B cell (primary cell): ENCODE measurements around the gene ZNF385A. TPM values are rescaled to one million over a fixed set of nuclear protein-coding genes. Genes with fewer than 3 reads are reported as not detected.

Source experiments
- ATAC-seq: fragments of 200-7000 bp; cut with Tn5 transposase; one replicate; pipeline ENCODE4 v1.10.0; 2021; ENCODE audit warnings: low read depth, mild to moderate bottlenecking, moderate number of reproducible peaks, moderate library complexity
- CTCF ChIA-PET: fragments of 350-600 bp; sonication (Branson Sonifier 250); formaldehyde crosslinking; loops from one replicate; lab custom pipeline; 2021; ENCODE audit warnings: antibody characterized with exemption, inconsistent platforms; lab: Charles Lee
- POLR2A ChIA-PET: fragments of 350-600 bp; sonication (Branson Sonifier 250); formaldehyde crosslinking; loops from one replicate; lab custom pipeline; 2021; ENCODE audit warnings: antibody characterized with exemption; lab: Charles Lee
- DNase-seq: peaks from one replicate; pipeline ENCODE4 v3.0.0; 2013
- H2AFZ ChIP-seq: 2 replicates; pipeline ENCODE4 v1.6.1; 2012; ENCODE audit warnings: mild to moderate bottlenecking, low read depth, low read length; ENCODE audit not compliant: insufficient read depth, poor library complexity, severe bottlenecking
- H3K27ac ChIP-seq, 2 donors: 1 replicate in 1 of 2; 2 replicates in 1 of 2; pipeline ENCODE4 v1.5.1; 2012 to 2013; ENCODE audit warnings: low read length in 2 of 2, mild to moderate bottlenecking in 2 of 2, moderate library complexity in 1 of 2
- H3K27me3 ChIP-seq, 4 experiments: fragments of 200-600 bp in 1 of 4; sonication (generic) in 1 of 4; replicated peaks in 1 of 4; 1 replicate in 2 of 4; 2 replicates in 2 of 4; pipeline versions ENCODE4 v1.6.1 to v1.7.0; 2013 to 2016; ENCODE audit warnings: low read length in 3 of 4, mild to moderate bottlenecking in 2 of 4, mixed read lengths in 1 of 4, moderate library complexity in 1 of 4; ENCODE audit not compliant: insufficient read depth in 4 of 4, control insufficient read depth in 3 of 4; ENCODE audit errors: control extremely low read depth in 1 of 4
- H3K36me3 ChIP-seq, 2 experiments: replicated peaks in 1 of 2; 1 replicate in 1 of 2; 2 replicates in 1 of 2; pipeline versions ENCODE4 v1.6.1 to v1.7.1; 2013; ENCODE audit warnings: low read length in 1 of 2; ENCODE audit not compliant: insufficient read depth in 2 of 2, control insufficient read depth in 1 of 2; ENCODE audit errors: control extremely low read depth in 1 of 2, extremely low read depth in 1 of 2
- H3K4me1 ChIP-seq, 2 donors: fragments of 200-600 bp in 1 of 2; sonication (generic) in 1 of 2; 1 replicate in 1 of 2; 2 replicates in 1 of 2; pipeline versions ENCODE4 v1.5.1 to v1.6.1; 2013 to 2017; ENCODE audit warnings: low read length in 2 of 2; ENCODE audit not compliant: control insufficient read depth in 2 of 2, insufficient read depth in 2 of 2
- H3K4me2 ChIP-seq: replicated peaks from 2 replicates; pipeline ENCODE3; 2012; ENCODE audit warnings: mild to moderate bottlenecking, low read depth, low read length; ENCODE audit not compliant: poor library complexity, severe bottlenecking
- H3K4me3 ChIP-seq, 5 experiments: fragments of 200-600 bp in 1 of 5; sonication (generic) in 1 of 5; 1 replicate in 3 of 5; 2 replicates in 2 of 5; pipeline versions ENCODE4 v1.5.1 to v1.7.0; 2011 to 2016; ENCODE audit warnings: low read length in 4 of 5, mild to moderate bottlenecking in 4 of 5, low read depth in 2 of 5, control low read depth in 1 of 5, moderate library complexity in 1 of 5; ENCODE audit not compliant: insufficient read depth in 1 of 5; ENCODE audit errors: control extremely low read depth in 1 of 5, extremely low read depth in 1 of 5
- H3K79me2 ChIP-seq: fragments of 200-600 bp; sonication (generic); one replicate; pipeline ENCODE4 v1.6.0; 2016; ENCODE audit warnings: low read length; ENCODE audit not compliant: control insufficient read depth, insufficient read depth
- H3K9ac ChIP-seq: fragments of 200-600 bp; sonication (generic); 2 replicates; pipeline ENCODE4 v1.6.1; 2017; ENCODE audit warnings: mild to moderate bottlenecking, low read length, moderate library complexity
- H3K9me3 ChIP-seq, 3 donors: one replicate each; pipeline versions ENCODE4 v1.6.1 to v1.7.1; 2013; ENCODE audit warnings: low read length in 2 of 3; ENCODE audit not compliant: control insufficient read depth in 2 of 3, insufficient read depth in 1 of 3; ENCODE audit errors: control extremely low read depth in 1 of 3
- H4K20me1 ChIP-seq: 2 replicates; pipeline ENCODE4 v1.6.0; 2012; ENCODE audit warnings: mild to moderate bottlenecking, low read length; ENCODE audit not compliant: insufficient read depth, control insufficient read depth, poor library complexity, severe bottlenecking
- H3K27ac Mint-ChIP-seq: one replicate; pipeline ENCODE4 v1.8.0; 2021; ENCODE audit warnings: mixed read lengths
- H3K27me3 Mint-ChIP-seq: one replicate; pipeline ENCODE4 v1.8.0; 2021; ENCODE audit warnings: mixed read lengths
- H3K4me1 Mint-ChIP-seq: one replicate; pipeline ENCODE4 v1.8.0; 2021; ENCODE audit warnings: mixed read lengths
- H3K4me3 Mint-ChIP-seq: one replicate; pipeline ENCODE4 v1.8.0; 2021; ENCODE audit warnings: mixed read lengths
- H3K9me3 Mint-ChIP-seq: one replicate; pipeline ENCODE4 v1.8.0; 2022; ENCODE audit warnings: mixed read lengths; ENCODE audit not compliant: insufficient read depth
- EZH2 ChIP-seq: IDR thresholded peaks from 2 replicates; pipeline ENCODE4 v1.6.1; 2012; ENCODE audit warnings: borderline replicate concordance, low read depth, mild to moderate bottlenecking, moderate library complexity, low read length; ENCODE audit not compliant: insufficient read depth, poor library complexity, severe bottlenecking
- WGBS: methylation state at CpG from one replicate; pipeline ENCODE4 v1.1.5; 2013; ENCODE audit warnings: missing lambda C conversion rate; ENCODE audit not compliant: insufficient coverage; 5-methylcytosine and 5-hydroxymethylcytosine counted together
- intact Hi-C: fragments of 100-400 bp; cut with micrococcal nuclease; formaldehyde crosslinking; loops from one replicate; pipeline ENCODE4 v1.10.0; 2022
- polyA plus RNA-seq: library from polyadenylated mRNA; depleted of rRNA; stranded (reverse); fragments of >200 nt; gene quantifications from 2 replicates; pipeline ENCODE4 v1.2.3, GENCODE V29; 2012
- total RNA-seq, 2 donors: library from RNA; stranded (reverse); fragments of 120-200 nt in 1 of 2; gene quantifications; 1 replicate in 1 of 2; 2 replicates in 1 of 2; pipeline versions ENCODE4 v1.2.3 to v1.2.4, GENCODE V29; 2013 to 2022
- TF ChIP-seq, protein P1 (sequence below): fragments of 200-600 bp; IDR thresholded peaks from one replicate; pipeline ENCODE4 v1.8.0; 2022; ENCODE audit warnings: antibody characterized with exemption, mild to moderate bottlenecking

The ZNF385A gene
- total and polyA plus RNA-seq, 2 donors (not counting 1 experiment from before 2014, with no cell fraction given) = 4.9 to 5.1 TPM

DNA sequence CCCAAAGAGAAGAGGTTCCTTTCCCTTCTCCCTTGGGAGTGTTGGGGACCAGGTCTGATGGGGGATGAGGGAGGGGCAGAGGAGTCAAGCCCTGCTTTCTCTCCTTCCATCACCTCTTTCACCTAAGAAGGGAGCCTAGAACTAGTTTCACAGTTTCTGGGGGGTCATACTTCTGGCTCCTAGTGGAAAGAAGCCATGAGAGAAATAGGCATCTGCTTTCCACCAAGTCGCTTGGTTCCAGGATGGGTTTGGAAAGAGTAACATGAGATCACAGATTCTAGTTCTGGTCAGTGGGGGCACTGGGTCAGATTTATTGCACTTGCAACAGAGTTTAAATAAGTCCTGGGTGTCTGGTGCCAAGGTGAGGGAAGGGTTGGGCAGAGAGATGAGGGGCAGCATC is 10.5 kb upstream of the ZNF385A start:
- TF ChIP-seq, protein P1, sequence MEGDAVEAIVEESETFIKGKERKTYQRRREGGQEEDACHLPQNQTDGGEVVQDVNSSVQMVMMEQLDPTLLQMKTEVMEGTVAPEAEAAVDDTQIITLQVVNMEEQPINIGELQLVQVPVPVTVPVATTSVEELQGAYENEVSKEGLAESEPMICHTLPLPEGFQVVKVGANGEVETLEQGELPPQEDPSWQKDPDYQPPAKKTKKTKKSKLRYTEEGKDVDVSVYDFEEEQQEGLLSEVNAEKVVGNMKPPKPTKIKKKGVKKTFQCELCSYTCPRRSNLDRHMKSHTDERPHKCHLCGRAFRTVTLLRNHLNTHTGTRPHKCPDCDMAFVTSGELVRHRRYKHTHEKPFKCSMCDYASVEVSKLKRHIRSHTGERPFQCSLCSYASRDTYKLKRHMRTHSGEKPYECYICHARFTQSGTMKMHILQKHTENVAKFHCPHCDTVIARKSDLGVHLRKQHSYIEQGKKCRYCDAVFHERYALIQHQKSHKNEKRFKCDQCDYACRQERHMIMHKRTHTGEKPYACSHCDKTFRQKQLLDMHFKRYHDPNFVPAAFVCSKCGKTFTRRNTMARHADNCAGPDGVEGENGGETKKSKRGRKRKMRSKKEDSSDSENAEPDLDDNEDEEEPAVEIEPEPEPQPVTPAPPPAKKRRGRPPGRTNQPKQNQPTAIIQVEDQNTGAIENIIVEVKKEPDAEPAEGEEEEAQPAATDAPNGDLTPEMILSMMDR = no peak
- no peak for TF ChIP-seq EZH2
- CTCF ChIA-PET = interaction anchor here (1.0 to 12.3 kb wide), 9 partner anchors 8 to 143 kb away, joined by 3 to 1030 read pairs (median 5); partner anchors contain the start of gene ITGA5
- Histone ChIP-seq H3K9ac (no peak overlapping the region), H3K79me2 (peaks cover 6% of the 10 kb centered on the region), H3K9me3 (no peaks in the 10 kb centered on the region), H3K27ac (no peak overlapping the region), H3K27me3 (no peaks in the 10 kb centered on the region), H3K4me3 (no peak overlapping the region), H2AFZ (no peak overlapping the region), H3K36me3 (no peaks in the 10 kb centered on the region), H4K20me1 (no peaks in the 10 kb centered on the region), H3K4me1 (peaks cover 23 to 33% of the 10 kb centered on the region in 2 donors), H3K4me2 (no peak overlapping the region)
- POLR2A ChIA-PET = no interaction called here
- Mint-ChIP-seq H3K27ac (no peak overlapping the region), H3K9me3 (no peaks in the 10 kb centered on the region), H3K4me3 (no peak overlapping the region), H3K4me1 (peaks cover 29% of the 10 kb centered on the region), H3K27me3 (no peaks in the 10 kb centered on the region)
- intact Hi-C loops = loop anchor here (1.0 to 5.0 kb wide), 2 partner anchors 102 to 144 kb away; partner anchors contain the start of gene NCKAP1L
- DNase-seq = no peak
- no peak for ATAC-seq
- 100% methylated on average over 1 of the region's 1 CpG for WGBS

DNA sequence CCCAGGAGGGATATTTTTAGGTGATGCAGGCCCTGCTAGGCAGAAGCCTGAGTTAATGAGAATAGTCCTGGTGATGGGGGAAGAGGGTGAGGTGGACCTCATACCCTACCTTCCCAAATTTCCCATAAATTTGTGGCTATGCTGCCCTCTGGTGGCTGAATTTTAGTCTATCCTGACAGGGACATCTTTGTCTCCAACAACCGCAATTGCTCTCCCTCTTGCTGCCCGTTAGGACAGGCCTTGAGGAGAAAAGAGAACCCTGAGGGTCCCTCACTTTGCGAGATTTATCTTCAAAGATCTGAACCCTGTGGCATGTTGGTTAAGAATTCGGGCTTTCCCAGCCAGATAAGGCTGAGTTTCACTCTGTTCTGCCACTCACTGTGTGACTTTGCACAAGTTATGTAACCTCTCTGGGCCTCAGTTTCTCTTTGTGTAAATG is 9.8 kb upstream of the ZNF385A start:
- peak overlapping the region; percentile 8 for H3K4me2 ChIP-seq
- ATAC-seq (no peak), DNase-seq (peak; percentile 70)
- peaks cover 30 to 40% of the 10 kb centered on the region in 2 donors for H3K4me1 ChIP-seq
- no peak overlapping the region for H3K4me3 ChIP-seq
- WGBS = 68% methylated on average over 3 of the region's 4 CpGs
- H3K27me3 ChIP-seq = no peaks in the 10 kb centered on the region
- no peak overlapping the region for H2AFZ ChIP-seq
- peaks cover 6% of the 10 kb centered on the region for H3K79me2 ChIP-seq
- no peak overlapping the region for H3K27ac ChIP-seq
- Mint-ChIP-seq H3K4me3 (peak overlapping the region; percentile 17), H3K9me3 (no peaks in the 10 kb centered on the region), H3K4me1 (peaks cover 36% of the 10 kb centered on the region), H3K27ac (no peak overlapping the region), H3K27me3 (no peaks in the 10 kb centered on the region)
- no peaks in the 10 kb centered on the region for H3K9me3 ChIP-seq
- H3K36me3 ChIP-seq = no peaks in the 10 kb centered on the region
- CTCF ChIA-PET = interaction anchor here (0.5 to 4.5 kb wide), 11 partner anchors 15 to 179 kb away, joined by 3 to 49 read pairs (median 4); no protein-coding TSS in a partner anchor
- POLR2A ChIA-PET = no interaction called here
- H4K20me1 ChIP-seq = no peaks in the 10 kb centered on the region
- intact Hi-C loops = loop anchor here (1.0 kb wide), 1 partner anchor 143 kb away; no protein-coding TSS in a partner anchor
- TF ChIP-seq, protein P1 = peak; percentile 77
- TF ChIP-seq EZH2 = no peak
- H3K9ac ChIP-seq = no peak overlapping the region
